ENCODE data around the gene MORC2.

DNA sequence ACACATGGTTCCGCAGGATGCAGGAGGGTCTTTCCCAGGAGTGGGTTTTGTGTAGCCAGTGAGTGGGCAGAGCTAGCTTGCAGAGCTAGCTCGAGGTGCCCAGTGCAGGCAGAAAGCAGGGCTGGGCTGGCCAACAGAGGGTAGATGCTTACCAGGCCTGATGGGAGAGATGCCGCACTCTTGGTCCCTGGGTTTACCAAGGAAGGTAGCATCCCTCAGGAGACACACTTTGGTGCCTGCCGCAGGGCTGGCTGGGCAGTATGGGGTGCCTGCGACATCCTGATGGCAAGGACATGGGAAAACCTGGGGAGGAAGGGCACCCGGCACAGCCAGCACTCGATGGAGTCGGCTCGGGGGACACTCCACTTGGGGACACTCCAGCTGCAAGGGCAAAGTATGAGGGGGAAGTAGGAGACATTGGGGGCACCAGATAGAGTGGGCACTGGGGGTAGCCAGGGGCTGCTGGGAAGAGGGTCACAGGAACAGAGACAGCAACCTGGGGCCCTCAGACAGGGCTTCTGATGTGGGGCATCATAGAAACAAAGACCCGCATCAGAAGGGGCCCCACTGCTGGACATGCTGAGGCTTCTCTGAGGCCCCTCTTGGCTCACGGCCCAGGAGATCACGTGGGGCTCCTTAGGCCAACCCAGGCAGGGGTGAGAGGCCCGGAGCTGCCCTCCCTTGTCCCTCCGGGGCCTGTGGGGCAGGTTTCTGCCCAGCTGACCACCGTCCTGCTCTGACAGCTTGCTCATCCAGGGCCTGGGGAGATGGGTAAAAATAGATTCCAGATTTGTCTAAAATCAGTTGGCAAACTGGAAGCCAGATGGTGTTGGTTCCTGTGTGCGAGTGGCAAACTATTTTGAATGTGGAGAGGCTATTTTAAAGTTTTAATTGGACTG lies 89.8 kb downstream of the MORC2 start:
- TF ChIP-seq, protein P1, sequence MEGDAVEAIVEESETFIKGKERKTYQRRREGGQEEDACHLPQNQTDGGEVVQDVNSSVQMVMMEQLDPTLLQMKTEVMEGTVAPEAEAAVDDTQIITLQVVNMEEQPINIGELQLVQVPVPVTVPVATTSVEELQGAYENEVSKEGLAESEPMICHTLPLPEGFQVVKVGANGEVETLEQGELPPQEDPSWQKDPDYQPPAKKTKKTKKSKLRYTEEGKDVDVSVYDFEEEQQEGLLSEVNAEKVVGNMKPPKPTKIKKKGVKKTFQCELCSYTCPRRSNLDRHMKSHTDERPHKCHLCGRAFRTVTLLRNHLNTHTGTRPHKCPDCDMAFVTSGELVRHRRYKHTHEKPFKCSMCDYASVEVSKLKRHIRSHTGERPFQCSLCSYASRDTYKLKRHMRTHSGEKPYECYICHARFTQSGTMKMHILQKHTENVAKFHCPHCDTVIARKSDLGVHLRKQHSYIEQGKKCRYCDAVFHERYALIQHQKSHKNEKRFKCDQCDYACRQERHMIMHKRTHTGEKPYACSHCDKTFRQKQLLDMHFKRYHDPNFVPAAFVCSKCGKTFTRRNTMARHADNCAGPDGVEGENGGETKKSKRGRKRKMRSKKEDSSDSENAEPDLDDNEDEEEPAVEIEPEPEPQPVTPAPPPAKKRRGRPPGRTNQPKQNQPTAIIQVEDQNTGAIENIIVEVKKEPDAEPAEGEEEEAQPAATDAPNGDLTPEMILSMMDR (conservative IDR thresholded peaks at IDR 0.05 in 1 of 2, IDR thresholded peaks at IDR 0.05 in 1 of 2; ENCODE audit: extremely low read depth in 1 of 2, insufficient read depth in 1 of 2, low read depth in 1 of 2, low read length in 2 of 2) = no peak
- no peak for TF ChIP-seq EZH2 (IDR thresholded peaks at IDR 0.05; ENCODE audit: borderline replicate concordance, low read length)
